ENCODE data around the gene DEFB123.

- TF ChIP-seq EZH2phosphoT487 (IDR thresholded peaks at IDR 0.05; ENCODE audit: borderline replicate concordance, low read depth, low read length): no peak
- TF ChIP-seq, protein P1, sequence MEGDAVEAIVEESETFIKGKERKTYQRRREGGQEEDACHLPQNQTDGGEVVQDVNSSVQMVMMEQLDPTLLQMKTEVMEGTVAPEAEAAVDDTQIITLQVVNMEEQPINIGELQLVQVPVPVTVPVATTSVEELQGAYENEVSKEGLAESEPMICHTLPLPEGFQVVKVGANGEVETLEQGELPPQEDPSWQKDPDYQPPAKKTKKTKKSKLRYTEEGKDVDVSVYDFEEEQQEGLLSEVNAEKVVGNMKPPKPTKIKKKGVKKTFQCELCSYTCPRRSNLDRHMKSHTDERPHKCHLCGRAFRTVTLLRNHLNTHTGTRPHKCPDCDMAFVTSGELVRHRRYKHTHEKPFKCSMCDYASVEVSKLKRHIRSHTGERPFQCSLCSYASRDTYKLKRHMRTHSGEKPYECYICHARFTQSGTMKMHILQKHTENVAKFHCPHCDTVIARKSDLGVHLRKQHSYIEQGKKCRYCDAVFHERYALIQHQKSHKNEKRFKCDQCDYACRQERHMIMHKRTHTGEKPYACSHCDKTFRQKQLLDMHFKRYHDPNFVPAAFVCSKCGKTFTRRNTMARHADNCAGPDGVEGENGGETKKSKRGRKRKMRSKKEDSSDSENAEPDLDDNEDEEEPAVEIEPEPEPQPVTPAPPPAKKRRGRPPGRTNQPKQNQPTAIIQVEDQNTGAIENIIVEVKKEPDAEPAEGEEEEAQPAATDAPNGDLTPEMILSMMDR (conservative IDR thresholded peaks at IDR 0.05; ENCODE audit: low read length): peak; percentile 69
These were observed at the start of gene DEFB123 for GRCh38 chr20:31440012-31440659.

Data from OCI-LY7 (cell line).